HG03175 (cell line): ENCODE results near the gene CEMP1.

Source experiments
- ATAC-seq: cut with Tn5 transposase; IDR thresholded peaks from one replicate; pipeline ENCODE4 v1.9.1; 2021; ENCODE audit warnings: mild to moderate bottlenecking, moderate library complexity; ENCODE audit not compliant: unreplicated experiment

CEMP1 gene

GRCh38 chr16:2520784-2521531, 10.2 kb downstream of the CEMP1 start:
- ATAC-seq = no peak

- peak; percentile 56 for ATAC-seq
These were observed 11.0 kb downstream of the CEMP1 start, which contains the start of gene AMDHD2 for GRCh38 chr16:2520097-2520783. AMDHD2 (plus strand) TSS chr16:2520371; CDS start chr16:2520459, 88 bp downstream.

GRCh38 chr16:2519711-2520080, 11.5 kb downstream of the CEMP1 start:
- ATAC-seq = no peak

- ATAC-seq = no peak
These were observed 12.1 kb downstream of the CEMP1 start for GRCh38 chr16:2518823-2519710.

- no peak for ATAC-seq
These were observed 13.1 kb downstream of the CEMP1 start for GRCh38 chr16:2517954-2518605.

- no peak for ATAC-seq
These were observed 14.6 kb downstream of the CEMP1 start for GRCh38 chr16:2516391-2517240.

- no peak for ATAC-seq
These were observed 15.9 kb downstream of the CEMP1 start for GRCh38 chr16:2515180-2515851.

DNA sequence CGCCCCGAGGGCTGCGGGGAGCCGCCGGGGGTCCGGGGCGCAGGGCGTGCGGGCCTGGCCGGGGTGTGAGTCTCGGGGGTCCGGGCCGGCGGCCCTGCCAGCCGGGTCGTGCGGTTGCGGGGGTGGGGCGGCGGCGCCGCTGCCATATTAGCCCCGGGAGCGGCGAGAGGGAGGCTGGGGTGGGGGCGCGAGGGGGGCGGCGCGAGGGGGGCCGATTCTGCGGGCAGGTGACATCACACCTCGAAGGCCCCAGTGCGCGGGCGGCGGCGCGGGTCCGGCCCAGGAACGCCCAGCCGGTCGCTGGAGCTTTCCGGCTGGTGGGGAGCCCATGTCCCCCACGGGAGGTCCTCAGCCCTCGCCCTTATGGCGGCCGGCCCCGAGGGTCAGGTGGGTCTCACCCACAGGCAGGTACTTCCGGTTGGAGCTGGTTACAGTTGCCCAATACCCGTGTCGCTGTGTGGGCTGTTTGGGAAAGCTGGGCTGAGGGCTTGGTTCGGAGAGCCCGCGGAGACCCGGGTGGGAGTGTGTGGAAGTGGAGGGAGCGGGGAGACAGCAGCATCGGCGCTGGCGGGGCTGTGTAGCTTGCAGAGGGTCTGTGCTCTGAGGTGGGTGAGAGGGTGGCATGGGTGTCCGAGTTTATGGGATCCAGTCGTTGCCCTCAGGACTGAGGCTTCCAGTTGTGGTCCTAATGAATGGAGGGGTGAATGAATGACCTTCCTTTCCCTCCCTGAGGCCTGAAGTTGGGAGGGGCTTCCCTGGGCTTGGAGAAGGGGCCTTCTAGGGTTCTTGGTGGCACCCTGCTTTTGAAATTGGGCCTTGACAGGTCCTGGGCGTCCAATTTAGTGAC, 16.7 kb downstream of the CEMP1 start:
- ATAC-seq = no peak

GRCh38 chr16:2513405-2514332, 17.5 kb downstream of the CEMP1 start, which contains the start of gene ATP6V0C:
ATP6V0C (plus strand) TSS chr16:2513952; CDS start chr16:2514104, 152 bp downstream.
- peak; percentile 74 for ATAC-seq

GRCh38 chr16:2512735-2513404, 18.3 kb downstream of the CEMP1 start:
- no peak for ATAC-seq

- ATAC-seq = no peak
These were observed 19.0 kb downstream of the CEMP1 start for GRCh38 chr16:2511996-2512734.

GRCh38 chr16:2511128-2511800, 19.9 kb downstream of the CEMP1 start:
- no peak for ATAC-seq

GRCh38 chr16:2508722-2509400, 22.3 kb downstream of the CEMP1 start:
- no peak for ATAC-seq

- ATAC-seq = no peak
These were observed 23.5 kb downstream of the CEMP1 start for GRCh38 chr16:2507665-2508064.
